ENCODE measurements around the gene AP1B1.

DNA sequence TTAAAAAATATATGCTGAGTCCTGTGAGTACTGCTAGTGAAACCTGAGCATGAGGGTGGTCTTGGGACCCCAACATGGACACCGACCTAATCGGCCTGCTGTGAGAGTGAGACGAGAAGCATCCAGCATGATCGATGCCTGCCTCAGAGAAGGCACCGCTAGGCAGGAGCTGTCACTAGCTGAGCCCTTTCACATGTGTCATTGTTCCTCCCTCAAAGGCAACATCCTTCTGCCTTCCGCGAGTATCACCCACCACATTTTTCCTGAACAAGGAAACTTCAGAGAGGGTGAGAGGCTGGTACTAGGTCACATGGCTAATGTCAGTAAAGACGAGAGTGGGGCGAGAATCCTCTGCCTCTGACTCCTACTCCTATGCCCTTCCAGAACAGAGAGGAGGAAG lies 35.6 kb downstream of the AP1B1 start:
- TF ChIP-seq, protein P1, sequence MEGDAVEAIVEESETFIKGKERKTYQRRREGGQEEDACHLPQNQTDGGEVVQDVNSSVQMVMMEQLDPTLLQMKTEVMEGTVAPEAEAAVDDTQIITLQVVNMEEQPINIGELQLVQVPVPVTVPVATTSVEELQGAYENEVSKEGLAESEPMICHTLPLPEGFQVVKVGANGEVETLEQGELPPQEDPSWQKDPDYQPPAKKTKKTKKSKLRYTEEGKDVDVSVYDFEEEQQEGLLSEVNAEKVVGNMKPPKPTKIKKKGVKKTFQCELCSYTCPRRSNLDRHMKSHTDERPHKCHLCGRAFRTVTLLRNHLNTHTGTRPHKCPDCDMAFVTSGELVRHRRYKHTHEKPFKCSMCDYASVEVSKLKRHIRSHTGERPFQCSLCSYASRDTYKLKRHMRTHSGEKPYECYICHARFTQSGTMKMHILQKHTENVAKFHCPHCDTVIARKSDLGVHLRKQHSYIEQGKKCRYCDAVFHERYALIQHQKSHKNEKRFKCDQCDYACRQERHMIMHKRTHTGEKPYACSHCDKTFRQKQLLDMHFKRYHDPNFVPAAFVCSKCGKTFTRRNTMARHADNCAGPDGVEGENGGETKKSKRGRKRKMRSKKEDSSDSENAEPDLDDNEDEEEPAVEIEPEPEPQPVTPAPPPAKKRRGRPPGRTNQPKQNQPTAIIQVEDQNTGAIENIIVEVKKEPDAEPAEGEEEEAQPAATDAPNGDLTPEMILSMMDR (IDR thresholded peaks at IDR 0.05), result no peak
- TF ChIP-seq POLR2AphosphoS5 (IDR thresholded peaks at IDR 0.05), result no peak
